WERI-Rb-1 (cell line): ENCODE measurements around the gene ORC6.

Source experiments
- DNase-seq: peaks from one replicate; pipeline ENCODE4 v3.0.0-alpha.2; 2020
- H3K27ac ChIP-seq: fragments of 250-450 bp; sonication (Bioruptor Pico); 2 replicates; pipeline ENCODE4 v1.5.1; 2020; ENCODE audit warnings: mild to moderate bottlenecking, moderate library complexity
- H3K27me3 ChIP-seq: fragments of 250-450 bp; sonication (Bioruptor Pico); 2 replicates; pipeline ENCODE4 v1.5.1; 2021; ENCODE audit warnings: mild to moderate bottlenecking, low read depth, moderate library complexity; ENCODE audit not compliant: insufficient read depth, severe bottlenecking
- H3K36me3 ChIP-seq: fragments of 250-450 bp; sonication (Bioruptor Pico); 2 replicates; pipeline ENCODE4 v1.5.1; 2020; ENCODE audit warnings: mild to moderate bottlenecking, moderate library complexity
- H3K4me3 ChIP-seq: 2 replicates; pipeline ENCODE4 v1.5.1; 2011; ENCODE audit warnings: low read depth, mild to moderate bottlenecking, control low read depth, low read length
- H3K9me3 ChIP-seq: fragments of 250-450 bp; sonication (Bioruptor Pico); 2 replicates; pipeline ENCODE4 v1.5.1; 2021; ENCODE audit warnings: mild to moderate bottlenecking, moderate library complexity; ENCODE audit not compliant: severe bottlenecking
- CTCF ChIP-seq: IDR thresholded peaks from 2 replicates; pipeline ENCODE4 v1.5.1; 2011; ENCODE audit warnings: low read depth, mild to moderate bottlenecking, control low read depth, inconsistent platforms, low read length

Gene ORC6

GRCh38 chr16:46715769-46716305 is 26.4 kb downstream of the ORC6 start:
- H3K4me3 ChIP-seq: no peak overlapping the region
- H3K9me3 ChIP-seq: no peaks in the 10 kb centered on the region
- H3K27ac ChIP-seq: no peak overlapping the region
- TF ChIP-seq CTCF: no peak
- H3K36me3 ChIP-seq: no peaks in the 10 kb centered on the region
- no peaks in the 10 kb centered on the region for H3K27me3 ChIP-seq
- DNase-seq: no peak

- Histone ChIP-seq H3K27ac (no peak overlapping the region), H3K27me3 (no peaks in the 10 kb centered on the region), H3K4me3 (no peak overlapping the region), H3K9me3 (no peaks in the 10 kb centered on the region), H3K36me3 (no peaks in the 10 kb centered on the region)
- DNase-seq: no peak
- TF ChIP-seq CTCF: no peak
Measured at GRCh38 chr16:46717692-46718091, 28.2 kb downstream of the ORC6 start.

- no peak overlapping the region for H3K27ac ChIP-seq
Measured at GRCh38 chr16:46718214-46718613, 28.8 kb downstream of the ORC6 start.

GRCh38 chr16:46719528-46719927 is 30.1 kb downstream of the ORC6 start:
- Histone ChIP-seq H3K4me3 (no peak overlapping the region), H3K27me3 (no peaks in the 10 kb centered on the region), H3K36me3 (no peaks in the 10 kb centered on the region), H3K27ac (no peak overlapping the region), H3K9me3 (peaks cover 1% of the 10 kb centered on the region)
- DNase-seq: no peak
- TF ChIP-seq CTCF: no peak

More at GRCh38 chr16:46718214-46718613, 28.8 kb downstream of the ORC6 start:
- Histone ChIP-seq H3K36me3 (no peaks in the 10 kb centered on the region), H3K27me3 (no peaks in the 10 kb centered on the region), H3K4me3 (no peak overlapping the region), H3K9me3 (no peaks in the 10 kb centered on the region)
- no peak for DNase-seq
- no peak for TF ChIP-seq CTCF

- Histone ChIP-seq H3K27me3 (no peaks in the 10 kb centered on the region), H3K27ac (no peak overlapping the region), H3K36me3 (no peaks in the 10 kb centered on the region), H3K4me3 (no peak overlapping the region), H3K9me3 (peaks cover 6% of the 10 kb centered on the region)
- no peak for TF ChIP-seq CTCF
- no peak for DNase-seq
Measured at GRCh38 chr16:46720619-46721018, 31.2 kb downstream of the ORC6 start.

GRCh38 chr16:46721885-46722284 is 32.4 kb downstream of the ORC6 start:
- TF ChIP-seq CTCF: no peak
- Histone ChIP-seq H3K9me3 (peaks cover 6% of the 10 kb centered on the region), H3K36me3 (no peaks in the 10 kb centered on the region), H3K27me3 (no peaks in the 10 kb centered on the region), H3K27ac (no peak overlapping the region), H3K4me3 (no peak overlapping the region)
- no peak for DNase-seq
